Astrocyte (in vitro differentiated cells and primary cell): Measurements from ENCODE around the gene TENM4.
A peak's percentile ranks its signal among the peaks of the same experiment; 100 is the strongest.

Experiments
- EZH2 ChIP-seq: IDR thresholded peaks from 2 replicates; pipeline ENCODE4 v1.6.1; 2012; ENCODE audit warnings: mild to moderate bottlenecking, low read length, inconsistent platforms; ENCODE audit not compliant: insufficient read depth
- TF ChIP-seq, protein P1 (sequence below): IDR thresholded peaks from 2 replicates; pipeline ENCODE4 v1.5.1; 2011; ENCODE audit warnings: low read depth, mild to moderate bottlenecking, inconsistent platforms, low read length, moderate library complexity; ENCODE audit not compliant: insufficient read depth

DNA sequence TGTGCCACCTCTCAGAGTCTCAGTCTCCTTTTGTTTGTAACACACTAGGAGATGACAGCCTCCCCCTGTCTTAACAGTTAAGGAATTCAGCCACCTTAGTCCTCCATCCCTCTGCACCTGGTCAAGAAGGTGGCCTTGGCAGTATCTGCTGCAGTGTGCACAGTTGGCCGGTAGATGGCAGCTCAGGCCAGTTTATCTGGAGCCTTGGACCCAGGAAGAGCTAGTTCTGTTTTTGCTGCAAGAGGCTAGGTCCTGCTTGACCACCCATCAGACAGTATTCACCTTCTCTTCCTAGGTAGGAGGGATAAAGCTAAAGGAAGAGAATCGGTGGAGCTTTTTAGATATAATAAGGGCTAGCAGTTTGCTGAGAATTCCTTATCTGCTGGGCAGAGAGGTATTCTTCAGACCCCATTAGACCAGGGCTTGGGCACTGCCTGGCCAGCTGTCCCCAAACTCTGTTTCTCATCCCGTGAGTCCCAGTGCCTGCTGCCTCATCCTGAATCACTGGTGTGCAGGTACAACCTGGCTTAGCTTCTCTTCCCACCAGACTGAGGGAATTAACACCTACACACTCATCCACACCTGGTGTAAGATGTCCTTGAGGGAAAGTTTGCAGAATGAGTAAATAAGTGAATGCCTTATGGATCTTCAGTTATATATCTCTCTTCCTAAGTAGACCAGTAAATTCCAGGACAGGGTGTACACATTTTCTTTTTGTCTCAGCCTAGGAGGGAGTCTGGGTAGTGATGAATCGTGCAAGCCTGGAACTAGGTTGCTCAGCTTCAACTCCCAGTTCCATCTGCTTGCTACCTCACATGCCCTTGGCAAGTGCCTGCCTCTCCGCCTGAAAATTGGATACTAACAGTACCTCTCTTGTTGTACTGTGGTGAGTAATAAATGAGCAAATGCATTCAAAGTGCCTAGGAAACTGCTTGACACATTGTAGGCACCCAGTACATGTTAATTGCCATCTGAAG, 795.3 kb downstream of the TENM4 start:
- TF ChIP-seq, protein P1, sequence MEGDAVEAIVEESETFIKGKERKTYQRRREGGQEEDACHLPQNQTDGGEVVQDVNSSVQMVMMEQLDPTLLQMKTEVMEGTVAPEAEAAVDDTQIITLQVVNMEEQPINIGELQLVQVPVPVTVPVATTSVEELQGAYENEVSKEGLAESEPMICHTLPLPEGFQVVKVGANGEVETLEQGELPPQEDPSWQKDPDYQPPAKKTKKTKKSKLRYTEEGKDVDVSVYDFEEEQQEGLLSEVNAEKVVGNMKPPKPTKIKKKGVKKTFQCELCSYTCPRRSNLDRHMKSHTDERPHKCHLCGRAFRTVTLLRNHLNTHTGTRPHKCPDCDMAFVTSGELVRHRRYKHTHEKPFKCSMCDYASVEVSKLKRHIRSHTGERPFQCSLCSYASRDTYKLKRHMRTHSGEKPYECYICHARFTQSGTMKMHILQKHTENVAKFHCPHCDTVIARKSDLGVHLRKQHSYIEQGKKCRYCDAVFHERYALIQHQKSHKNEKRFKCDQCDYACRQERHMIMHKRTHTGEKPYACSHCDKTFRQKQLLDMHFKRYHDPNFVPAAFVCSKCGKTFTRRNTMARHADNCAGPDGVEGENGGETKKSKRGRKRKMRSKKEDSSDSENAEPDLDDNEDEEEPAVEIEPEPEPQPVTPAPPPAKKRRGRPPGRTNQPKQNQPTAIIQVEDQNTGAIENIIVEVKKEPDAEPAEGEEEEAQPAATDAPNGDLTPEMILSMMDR = peak; percentile 98
- TF ChIP-seq EZH2 = no peak
